H9 (cell line): ENCODE results near the gene DNM1. TPM values are rescaled to one million over a fixed set of nuclear protein-coding genes. Genes with fewer than 3 reads are reported as not detected.

ENCODE experiments used
- DNase-seq: peaks from one replicate; pipeline ENCODE4 v3.0.0-alpha.2; 2017
- H2AFZ ChIP-seq: one replicate; pipeline ENCODE4 v1.6.1; 2013; ENCODE audit warnings: mild to moderate bottlenecking, low read length, control low read depth, moderate library complexity
- H2AK5ac ChIP-seq: 2 replicates; pipeline ENCODE4 v1.6.1; 2013; ENCODE audit warnings: low read length, control low read depth, mixed read lengths; ENCODE audit not compliant: insufficient read length
- H2BK120ac ChIP-seq: one replicate; pipeline ENCODE4 v1.6.1; 2013; ENCODE audit warnings: low read depth, mild to moderate bottlenecking, low read length, control low read depth, inconsistent platforms; ENCODE audit not compliant: poor library complexity, severe bottlenecking
- H2BK12ac ChIP-seq: 2 replicates; pipeline ENCODE4 v1.6.1; 2013; ENCODE audit warnings: low read length, control low read depth, mixed read lengths, low read depth; ENCODE audit not compliant: insufficient read length
- H2BK15ac ChIP-seq: 2 replicates; pipeline ENCODE4 v1.6.1; 2013; ENCODE audit warnings: low read depth, low read length, control low read depth
- H2BK20ac ChIP-seq: one replicate; pipeline ENCODE4 v1.6.1; 2013; ENCODE audit warnings: low read depth, mild to moderate bottlenecking, low read length, control low read depth, inconsistent platforms; ENCODE audit not compliant: poor library complexity, severe bottlenecking
- H2BK5ac ChIP-seq: 2 replicates; pipeline ENCODE4 v1.6.1; 2013; ENCODE audit warnings: low read length, control low read depth, mixed read lengths; ENCODE audit not compliant: insufficient read length
- H3K14ac ChIP-seq: 2 replicates; pipeline ENCODE4 v1.6.1; 2013; ENCODE audit warnings: low read length, control low read depth; ENCODE audit not compliant: insufficient read depth
- H3K18ac ChIP-seq: 2 replicates; pipeline ENCODE4 v1.6.1; 2013; ENCODE audit warnings: low read depth, mild to moderate bottlenecking, mixed read lengths, low read length, control low read depth; ENCODE audit not compliant: insufficient read length
- H3K23ac ChIP-seq: 2 replicates; pipeline ENCODE4 v1.6.1; 2013; ENCODE audit warnings: low read length, control low read depth, mixed read lengths, low read depth; ENCODE audit not compliant: insufficient read length
- H3K23me2 ChIP-seq: 2 replicates; pipeline ENCODE4 v1.6.1; 2013; ENCODE audit warnings: low read depth, mild to moderate bottlenecking, mixed read lengths, low read length, control low read depth; ENCODE audit not compliant: insufficient read length, poor library complexity, severe bottlenecking
- H3K27ac ChIP-seq: 2 replicates; pipeline ENCODE4 v1.5.1; 2013; ENCODE audit warnings: low read length, control low read depth, mixed read lengths, low read depth; ENCODE audit not compliant: insufficient read length
- H3K27me3 ChIP-seq: 2 replicates; pipeline ENCODE4 v1.6.1; 2013; ENCODE audit warnings: low read length, control low read depth, inconsistent platforms; ENCODE audit not compliant: insufficient read depth
- H3K4ac ChIP-seq: 2 replicates; pipeline ENCODE4 v1.6.1; 2013; ENCODE audit warnings: low read depth, mild to moderate bottlenecking, control low read depth, inconsistent platforms, low read length, moderate library complexity
- H3K4me1 ChIP-seq: 2 replicates; pipeline ENCODE4 v1.6.1; 2013; ENCODE audit warnings: low read length, control low read depth, inconsistent platforms; ENCODE audit not compliant: insufficient read depth
- H3K4me2 ChIP-seq: 2 replicates; pipeline ENCODE4 v1.6.1; 2013; ENCODE audit warnings: low read length, control low read depth, mixed read lengths; ENCODE audit not compliant: insufficient read length, insufficient read depth
- H3K56ac ChIP-seq: 2 replicates; pipeline ENCODE4 v1.6.1; 2013; ENCODE audit warnings: low read depth, mild to moderate bottlenecking, mixed read lengths, low read length, control low read depth; ENCODE audit not compliant: insufficient read length
- H3K79me1 ChIP-seq: 2 replicates; pipeline ENCODE4 v1.6.1; 2013; ENCODE audit warnings: low read depth, mild to moderate bottlenecking, moderate library complexity, low read length, control low read depth, inconsistent platforms; ENCODE audit not compliant: insufficient read depth, poor library complexity, severe bottlenecking
- H3K79me2 ChIP-seq: 2 replicates; pipeline ENCODE4 v1.6.1; 2013; ENCODE audit warnings: low read length, control low read depth, inconsistent platforms; ENCODE audit not compliant: insufficient read depth
- H3K9ac ChIP-seq: 2 replicates; pipeline ENCODE4 v1.6.1; 2013; ENCODE audit warnings: low read length, control low read depth, mixed read lengths; ENCODE audit not compliant: insufficient read length; ENCODE audit errors: extremely low read depth
- H3K9me3 ChIP-seq: one replicate; pipeline ENCODE4 v1.6.1; 2013; ENCODE audit warnings: low read depth, low read length, inconsistent platforms; ENCODE audit not compliant: control insufficient read depth
- H3T11ph ChIP-seq: one replicate; pipeline ENCODE4 v1.6.1; 2013; ENCODE audit warnings: mild to moderate bottlenecking, low read length, control low read depth, inconsistent platforms
- H4K20me1 ChIP-seq: one replicate; pipeline ENCODE4 v1.6.1; 2013; ENCODE audit not compliant: control insufficient read depth, insufficient read length, insufficient read depth
- H4K5ac ChIP-seq: 2 replicates; pipeline ENCODE4 v1.6.1; 2013; ENCODE audit warnings: low read depth, mild to moderate bottlenecking, mixed read lengths, low read length, control low read depth; ENCODE audit not compliant: insufficient read length
- H4K8ac ChIP-seq: replicated peaks from 2 replicates; pipeline ENCODE4 v1.6.1; 2013; ENCODE audit warnings: low read length, control low read depth, mixed read lengths, low read depth; ENCODE audit not compliant: insufficient read length
- H4K91ac ChIP-seq: 2 replicates; pipeline ENCODE4 v1.6.1; 2013; ENCODE audit warnings: low read depth, mild to moderate bottlenecking, moderate library complexity, mixed read lengths, low read length, control low read depth; ENCODE audit not compliant: insufficient read length
- H3K27ac Mint-ChIP-seq, 3 experiments: 2 replicates in 2 of 3; 3 replicates in 1 of 3; pipeline ENCODE4 v1.8.0; 2020 to 2021; ENCODE audit warnings: mixed read lengths in 3 of 3, mild to moderate bottlenecking in 1 of 3, moderate library complexity in 1 of 3
- H3K27me3 Mint-ChIP-seq: 2 replicates; pipeline ENCODE4 v1.8.0; 2021; ENCODE audit warnings: low read depth, mild to moderate bottlenecking, moderate library complexity, mixed read lengths
- H3K36me3 Mint-ChIP-seq, 3 experiments: 2 replicates in 2 of 3; 3 replicates in 1 of 3; pipeline ENCODE4 v1.8.0; 2020 to 2021; ENCODE audit warnings: low read depth in 3 of 3, mixed read lengths in 3 of 3; ENCODE audit not compliant: insufficient read depth in 1 of 3
- H3K4me1 Mint-ChIP-seq, 2 experiments: 2 replicates each; pipeline ENCODE4 v1.8.0; 2020; ENCODE audit warnings: mixed read lengths in 2 of 2
- H3K4me3 Mint-ChIP-seq, 2 experiments: 2 replicates in 1 of 2; 3 replicates in 1 of 2; pipeline ENCODE4 v1.8.0; 2020 to 2021; ENCODE audit warnings: mild to moderate bottlenecking in 2 of 2, mixed read lengths in 2 of 2, moderate library complexity in 1 of 2
- H3K9me3 Mint-ChIP-seq, 2 experiments: 2 replicates in 1 of 2; 3 replicates in 1 of 2; pipeline ENCODE4 v1.8.0; 2020; ENCODE audit warnings: mild to moderate bottlenecking in 2 of 2, mixed read lengths in 2 of 2, moderate library complexity in 1 of 2
- CTCF ChIP-seq: fragments of 200-600 bp; sonication (generic); conservative IDR thresholded peaks from 3 replicates; pipeline ENCODE4 v1.8.0; 2021; ENCODE audit warnings: antibody characterized with exemption, mild to moderate bottlenecking
- WGBS: extraction: QIAGEN DNeasy Blood & Tissue Kit; methylation state at CpG from one replicate; pipeline ENCODE4 v1.1.7; 2013; ENCODE audit warnings: missing lambda C conversion rate, low lambda C conversion rate, mixed read lengths; ENCODE audit not compliant: insufficient read length; ENCODE audit errors: extremely low coverage; 5-methylcytosine and 5-hydroxymethylcytosine counted together
- total RNA-seq: library from RNA; stranded (reverse); gene quantifications from 2 replicates; pipeline ENCODE4 v1.2.1, GENCODE V29; 2021

Gene DNM1
- total RNA-seq, 1 experiment from 2014 or later, result 58.0 TPM

GRCh38 chr9:128188209-128188608 lies 15.0 kb upstream of the DNM1 start:
- Histone ChIP-seq H4K5ac (no peak overlapping the region), H4K8ac (no peak overlapping the region), H3K27ac (no peak overlapping the region), H2BK15ac (no peak overlapping the region), H3K23ac (no peak overlapping the region), H3K4me2 (no peak overlapping the region), H4K20me1 (no peaks in the 10 kb centered on the region), H3K23me2 (peaks cover 11% of the 10 kb centered on the region), H4K91ac (no peak overlapping the region), H2AFZ (no peak overlapping the region), H3K27me3 (no peaks in the 10 kb centered on the region), H3K9me3 (no peaks in the 10 kb centered on the region), H2BK120ac (no peak overlapping the region), H2AK5ac (no peak overlapping the region), H3T11ph (no peak overlapping the region), H2BK20ac (no peak overlapping the region), H3K9ac (no peak overlapping the region), H3K4ac (no peak overlapping the region), H2BK12ac (no peak overlapping the region), H3K79me1 (no peaks in the 10 kb centered on the region), H3K56ac (no peak overlapping the region), H3K4me1 (no peaks in the 10 kb centered on the region), H3K18ac (no peak overlapping the region), H3K14ac (no peak overlapping the region), H2BK5ac (no peak overlapping the region), H3K79me2 (no peaks in the 10 kb centered on the region)
- DNase-seq, result no peak
- Mint-ChIP-seq H3K9me3 (no peaks in the 10 kb centered on the region), H3K4me1 (peaks cover 9 to 14% of the 10 kb centered on the region in 2 experiments), H3K36me3 (peaks cover 20 to 49% (median 38%) of the 10 kb centered on the region in 3 experiments), H3K4me3 (no peak overlapping the region), H3K27me3 (no peaks in the 10 kb centered on the region), H3K27ac (no peak overlapping the region)
- TF ChIP-seq CTCF, result no peak
- no CpG with 5 or more reads among the region's 1 CpG for WGBS
